A549 (cell line): ENCODE measurements around the gene FZD4. TPM values are rescaled to one million over a fixed set of nuclear protein-coding genes. Genes with fewer than 3 reads are reported as not detected.

ENCODE experiments used
- ATAC-seq, 2 experiments: fragments of 200-7000 bp in 1 of 2; fragments of >200 bp in 1 of 2; cut with Nextera tagmentation in 1 of 2; cut with Tn5 transposase in 1 of 2; 3 replicates each; pipeline versions ENCODE4 v1.8.0 to v1.9.1; 2018 to 2020; ENCODE audit warnings: mild to moderate bottlenecking in 1 of 2, moderate library complexity in 1 of 2
- CTCF ChIA-PET: fragments of 300-600 bp; sonication (Branson Sonifier 250); formaldehyde crosslinking; extraction: SDS; loops from one replicate; lab custom pipeline; 2021; ENCODE audit warnings: antibody characterized with exemption, inconsistent platforms; lab: Yijun Ruan, JAX
- POLR2A ChIA-PET: fragments of 350-600 bp; formaldehyde crosslinking; extraction: SDS; loops from one replicate; lab custom pipeline; 2021; ENCODE audit warnings: antibody characterized with exemption, inconsistent platforms; lab: Yijun Ruan, JAX
- DNase-seq, 2 experiments: peaks; one replicate each; pipeline versions ENCODE4 v3.0.0 to v3.0.0-alpha.2; 2011 to 2016; ENCODE audit warnings: low read depth in 1 of 2, low spot score in 1 of 2
- FAIRE-seq: peaks from 2 replicates; lab custom pipeline; 2011; peaks lifted over from hg19 to GRCh38; lab: Jason Lieb, UNC
- H3K27ac ChIP-seq, 2 experiments: fragments of >200 bp; sonication (Bioruptor Twin); formaldehyde crosslinking; 3 replicates each; pipeline ENCODE4 v1.5.1; 2016 to 2017
- H3K4me1 ChIP-seq: fragments of >200 bp; sonication (Bioruptor Twin); formaldehyde crosslinking; 3 replicates; pipeline ENCODE4 v1.6.1; 2016
- H3K4me2 ChIP-seq: fragments of >200 bp; sonication (Bioruptor Twin); formaldehyde crosslinking; 3 replicates; pipeline ENCODE4 v1.6.1; 2016
- H3K4me3 ChIP-seq: fragments of >200 bp; sonication (Bioruptor Twin); formaldehyde crosslinking; 3 replicates; pipeline ENCODE4 v1.5.1; 2016
- H3K9me3 ChIP-seq: fragments of >200 bp; sonication (Bioruptor Twin); formaldehyde crosslinking; 3 replicates; pipeline ENCODE4 v1.6.1; 2016
- BHLHE40 ChIP-seq: IDR thresholded peaks from 2 replicates; pipeline ENCODE4 v1.6.1; 2012; ENCODE audit warnings: low read depth, low read length, inconsistent platforms
- CBX8 ChIP-seq: fragments of 200-600 bp; sonication (generic); IDR thresholded peaks from 2 replicates; pipeline ENCODE4 v1.6.1; 2016
- CEBPB ChIP-seq, 2 experiments: fragments of >200 bp in 1 of 2; sonication (Bioruptor Twin) in 1 of 2; formaldehyde crosslinking in 1 of 2; IDR thresholded peaks; 2 replicates each; pipeline ENCODE4 v1.6.1; 2012 to 2016
- CHD2 ChIP-seq: fragments of 150-350 bp; IDR thresholded peaks from 2 replicates; pipeline ENCODE4 v1.6.1; 2014; ENCODE audit warnings: low read length; ENCODE audit not compliant: partially characterized antibody
- CHD4 ChIP-seq: fragments of 200-600 bp; sonication (generic); IDR thresholded peaks from 2 replicates; pipeline ENCODE4 v1.6.1; 2016; ENCODE audit warnings: antibody characterized with exemption, mild to moderate bottlenecking, borderline replicate concordance
- E2F6 ChIP-seq: IDR thresholded peaks from 2 replicates; pipeline ENCODE4 v1.6.1; 2012; ENCODE audit warnings: low read depth, borderline replicate concordance
- EHMT2 ChIP-seq: fragments of 200-600 bp; sonication (generic); IDR thresholded peaks from 2 replicates; pipeline ENCODE4 v1.6.1; 2016; ENCODE audit warnings: antibody characterized with exemption, low read depth, mild to moderate bottlenecking, moderate library complexity
- EP300 ChIP-seq, 2 experiments: fragments of >200 bp; sonication (Bioruptor Twin); formaldehyde crosslinking; IDR thresholded peaks; 2 replicates in 1 of 2; 3 replicates in 1 of 2; pipeline ENCODE4 v1.6.1; 2016 to 2017
- FOSB ChIP-seq: fragments of 250-450 bp; sonication (Bioruptor Pico); IDR thresholded peaks from 2 replicates; pipeline ENCODE4 v1.5.0; 2020; ENCODE audit warnings: mild to moderate bottlenecking, moderate library complexity
- FOSL2 ChIP-seq, 2 experiments: fragments of 450-650 bp in 1 of 2; fragments of >200 bp in 1 of 2; sonication (Bioruptor Twin) in 1 of 2; formaldehyde crosslinking; IDR thresholded peaks; 2 replicates each; pipeline versions ENCODE4 v1.5.0 to v1.6.1; 2016 to 2020; ENCODE audit warnings: mild to moderate bottlenecking in 1 of 2, moderate library complexity in 1 of 2
- GATA3 ChIP-seq: IDR thresholded peaks from 2 replicates; pipeline ENCODE4 v1.6.1; 2012; ENCODE audit warnings: borderline replicate concordance
- HOXA7 ChIP-seq: fragments of 250-450 bp; sonication (Bioruptor Pico); IDR thresholded peaks from 2 replicates; pipeline ENCODE4 v1.5.0; 2020; ENCODE audit warnings: mild to moderate bottlenecking, moderate library complexity
- JUN ChIP-seq, 2 experiments: fragments of >200 bp; sonication (Bioruptor Twin); formaldehyde crosslinking; IDR thresholded peaks; 2 replicates in 1 of 2; 3 replicates in 1 of 2; pipeline ENCODE4 v1.6.1; 2016 to 2017
- MAFK ChIP-seq: fragments of 450-650 bp; IDR thresholded peaks from 2 replicates; pipeline ENCODE4 v1.6.1; 2014; ENCODE audit not compliant: partially characterized antibody
- MAZ ChIP-seq: fragments of 150-350 bp; IDR thresholded peaks from 2 replicates; pipeline ENCODE4 v1.6.1; 2014; ENCODE audit warnings: antibody characterized with exemption, low read depth, low read length, borderline replicate concordance
- NPAS2 ChIP-seq: fragments of 250-450 bp; sonication (Bioruptor Pico); IDR thresholded peaks from 2 replicates; pipeline ENCODE4 v1.8.0; 2022; ENCODE audit warnings: mild to moderate bottlenecking, moderate library complexity, borderline replicate concordance
- RAD21 ChIP-seq, 2 experiments: fragments of >200 bp in 1 of 2; sonication (Bioruptor Twin) in 1 of 2; formaldehyde crosslinking in 1 of 2; IDR thresholded peaks in 1 of 2; conservative IDR thresholded peaks in 1 of 2; 2 replicates in 1 of 2; 3 replicates in 1 of 2; pipeline ENCODE4 v1.6.1; 2012 to 2018; ENCODE audit warnings: inconsistent platforms in 1 of 2
- RCOR1 ChIP-seq: fragments of 150-350 bp; IDR thresholded peaks from 2 replicates; pipeline ENCODE4 v1.6.1; 2014; ENCODE audit warnings: antibody characterized with exemption, low read length, low read depth
- SMC3 ChIP-seq: fragments of >200 bp; sonication (Bioruptor Twin); formaldehyde crosslinking; IDR thresholded peaks from 3 replicates; pipeline ENCODE4 v1.6.1; 2018; ENCODE audit warnings: inconsistent platforms
- SREBF2 ChIP-seq: fragments of 450-650 bp; IDR thresholded peaks from 2 replicates; pipeline ENCODE4 v1.6.1; 2014; ENCODE audit warnings: mild to moderate bottlenecking, moderate library complexity
- TFCP2L1 ChIP-seq: fragments of 250-450 bp; sonication (Bioruptor Pico); IDR thresholded peaks from 2 replicates; pipeline ENCODE4 v1.5.0; 2021; ENCODE audit warnings: mild to moderate bottlenecking
- ZFP36 ChIP-seq: fragments of 450-650 bp; IDR thresholded peaks from 2 replicates; pipeline ENCODE4 v1.6.1; 2014; ENCODE audit warnings: borderline replicate concordance; ENCODE audit not compliant: partially characterized antibody
- ZNF302 ChIP-seq: fragments of 250-450 bp; sonication (Bioruptor Pico); IDR thresholded peaks from 2 replicates; pipeline ENCODE4 v1.9.0; 2021; ENCODE audit warnings: inconsistent platforms, mild to moderate bottlenecking, moderate library complexity
- WGBS: methylation state at CpG from one replicate; pipeline ENCODE4 v1.1.6; 2017; ENCODE audit errors: missing lambda C conversion rate; 5-methylcytosine and 5-hydroxymethylcytosine counted together
- polyA plus RNA-seq, 4 experiments: library from polyadenylated mRNA; depleted of rRNA in 3 of 4; stranded (reverse); fragments of >200 nt; fragmentation: RNase III in 1 of 4; extraction: RNeasy Plus Mini Kit Qiagen cat#74134 plus additional on column Dnase treatment in 1 of 4; gene quantifications; 2 replicates in 3 of 4; 3 replicates in 1 of 4; pipeline ENCODE4 v1.2.3, GENCODE V29; 2011 to 2017
- TF ChIP-seq, protein P1 (sequence below): IDR thresholded peaks from 2 replicates; pipeline ENCODE4 v1.6.1; 2012
- TF ChIP-seq, protein P2 (sequence below): fragments of 250-450 bp; sonication (Bioruptor Pico); IDR thresholded peaks from 2 replicates; pipeline ENCODE4 v1.5.0; 2021; ENCODE audit warnings: mild to moderate bottlenecking, moderate library complexity, borderline replicate concordance

The FZD4 gene
- polyA plus RNA-seq, 2 of the 4 experiments (the other 2 are of a cell fraction): 0.67 to 0.90 TPM

DNA sequence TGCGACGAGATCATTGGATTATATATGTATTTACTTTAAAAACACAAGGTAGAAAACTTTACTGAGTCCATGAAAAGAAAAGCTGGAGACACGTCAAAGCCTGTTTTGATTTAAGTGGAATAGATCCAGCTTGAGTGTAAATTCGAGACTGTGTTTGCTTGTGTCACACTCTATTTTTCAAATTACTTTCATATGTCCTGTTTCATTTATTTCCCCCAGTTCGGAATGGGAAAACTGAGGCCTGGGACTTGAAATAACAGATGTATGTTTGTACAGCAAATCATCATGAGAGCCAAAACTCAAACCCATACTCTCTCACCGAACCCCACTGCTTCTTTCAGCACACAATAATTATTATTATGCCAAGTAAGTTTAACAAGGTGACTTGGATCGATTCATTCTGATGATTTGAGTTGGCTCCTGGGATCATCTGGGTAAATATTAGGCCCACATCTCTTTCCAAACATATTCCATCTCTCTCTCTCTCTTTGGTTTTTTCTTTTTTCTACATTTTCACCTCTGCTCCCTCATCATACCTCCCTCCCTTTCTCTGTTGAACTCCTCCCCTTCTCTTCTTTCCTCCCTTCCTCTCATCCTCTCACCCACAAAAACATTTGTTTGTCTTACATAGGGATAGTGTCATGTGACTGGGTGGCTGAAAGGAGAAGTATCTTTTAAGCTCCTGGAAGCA, 21.2 kb downstream of the FZD4 start:
- peaks cover 14% of the 10 kb centered on the region for H3K4me1 ChIP-seq
- ATAC-seq (no peak), FAIRE-seq (no peak), DNase-seq (no peak)
- H3K9me3 ChIP-seq: no peaks in the 10 kb centered on the region
- ChIA-PET CTCF (interaction anchor here (1.1 to 2.5 kb wide), 6 partner anchors 9 to 487 kb away, joined by 3 to 11 read pairs (median 6); no protein-coding TSS in a partner anchor), POLR2A (interaction anchor here (1.1 kb wide), 1 partner anchor 22 kb away, joined by 5 read pairs; the partner anchor contains the start of gene FZD4)
- H3K27ac ChIP-seq: no peak overlapping the region
- no peak overlapping the region for H3K4me2 ChIP-seq
- no peak overlapping the region for H3K4me3 ChIP-seq
- 70% methylated on average over 7 of the region's 7 CpGs for WGBS
- TF ChIP-seq, protein P1, sequence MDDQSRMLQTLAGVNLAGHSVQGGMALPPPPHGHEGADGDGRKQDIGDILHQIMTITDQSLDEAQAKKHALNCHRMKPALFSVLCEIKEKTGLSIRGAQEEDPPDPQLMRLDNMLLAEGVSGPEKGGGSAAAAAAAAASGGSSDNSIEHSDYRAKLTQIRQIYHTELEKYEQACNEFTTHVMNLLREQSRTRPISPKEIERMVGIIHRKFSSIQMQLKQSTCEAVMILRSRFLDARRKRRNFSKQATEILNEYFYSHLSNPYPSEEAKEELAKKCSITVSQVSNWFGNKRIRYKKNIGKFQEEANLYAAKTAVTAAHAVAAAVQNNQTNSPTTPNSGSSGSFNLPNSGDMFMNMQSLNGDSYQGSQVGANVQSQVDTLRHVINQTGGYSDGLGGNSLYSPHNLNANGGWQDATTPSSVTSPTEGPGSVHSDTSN: no peak
- TF ChIP-seq HOXA7 (no peak), CBX8 (no peak), EP300 (IDR thresholded peaks at IDR 0.05) (no peak), ZFP36 (no peak), SMC3 (no peak)

- POLR2A ChIA-PET: no interaction called here
- Histone ChIP-seq H3K27ac (no peak overlapping the region), H3K9me3 (no peaks in the 10 kb centered on the region), H3K4me1 (peaks cover 14% of the 10 kb centered on the region), H3K4me3 (no peak overlapping the region), H3K4me2 (no peak overlapping the region)
- 82% methylated on average over 11 of the region's 11 CpGs for WGBS
- TF ChIP-seq RCOR1: no peak
- TF ChIP-seq GATA3: no peak
- no peak for TF ChIP-seq RAD21 (conservative IDR thresholded peaks at IDR 0.05 in 1 of 2, IDR thresholded peaks at IDR 0.05 in 1 of 2)
- no peak for TF ChIP-seq CHD2
- no peak for TF ChIP-seq ZNF302 (CRISPR knock-in tag)
- no peak for TF ChIP-seq FOSL2 (IDR thresholded peaks at IDR 0.05)
- no peak for TF ChIP-seq FOSL2 (CRISPR knock-in tag; IDR thresholded peaks at IDR 0.05)
- no peak for TF ChIP-seq TFCP2L1 (CRISPR knock-in tag)
- TF ChIP-seq EHMT2: no peak
- TF ChIP-seq, protein P2, sequence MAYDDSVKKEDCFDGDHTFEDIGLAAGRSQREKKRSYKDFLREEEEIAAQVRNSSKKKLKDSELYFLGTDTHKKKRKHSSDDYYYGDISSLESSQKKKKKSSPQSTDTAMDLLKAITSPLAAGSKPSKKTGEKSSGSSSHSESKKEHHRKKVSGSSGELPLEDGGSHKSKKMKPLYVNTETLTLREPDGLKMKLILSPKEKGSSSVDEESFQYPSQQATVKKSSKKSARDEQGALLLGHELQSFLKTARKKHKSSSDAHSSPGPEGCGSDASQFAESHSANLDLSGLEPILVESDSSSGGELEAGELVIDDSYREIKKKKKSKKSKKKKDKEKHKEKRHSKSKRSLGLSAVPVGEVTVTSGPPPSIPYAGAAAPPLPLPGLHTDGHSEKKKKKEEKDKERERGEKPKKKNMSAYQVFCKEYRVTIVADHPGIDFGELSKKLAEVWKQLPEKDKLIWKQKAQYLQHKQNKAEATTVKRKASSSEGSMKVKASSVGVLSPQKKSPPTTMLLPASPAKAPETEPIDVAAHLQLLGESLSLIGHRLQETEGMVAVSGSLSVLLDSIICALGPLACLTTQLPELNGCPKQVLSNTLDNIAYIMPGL (CRISPR knock-in tag): no peak
- TF ChIP-seq MAFK: no peak
- no peak for TF ChIP-seq E2F6
- no peak for TF ChIP-seq NPAS2 (CRISPR knock-in tag)
- TF ChIP-seq SREBF2: no peak
- TF ChIP-seq FOSB: no peak
- no peak for TF ChIP-seq CEBPB (IDR thresholded peaks at IDR 0.05)
- no peak for TF ChIP-seq MAZ
- no peak for TF ChIP-seq JUN (IDR thresholded peaks at IDR 0.05)
- TF ChIP-seq CHD4: no peak
- no peak for TF ChIP-seq BHLHE40
- CTCF ChIA-PET: interaction anchor here (1.2 to 2.2 kb wide), 2 partner anchors 13 to 357 kb away, joined by 4 to 11 read pairs; no protein-coding TSS in a partner anchor
- FAIRE-seq: no peak
- ATAC-seq: no peak
- no peak for DNase-seq
These were observed 22.0 kb downstream of the FZD4 start for GRCh38 chr11:86932924-86933875.
